ENCODE measurements around the gene FKBP7. TPM values are rescaled to one million over a fixed set of nuclear protein-coding genes. Genes with fewer than 3 reads are reported as not detected.

The FKBP7 gene
- total and polyA plus RNA-seq, 2 of the 13 experiments (the other 11 are each of a cell fraction or from before 2014, with no cell fraction given) = 12.4 to 14.8 TPM

DNA sequence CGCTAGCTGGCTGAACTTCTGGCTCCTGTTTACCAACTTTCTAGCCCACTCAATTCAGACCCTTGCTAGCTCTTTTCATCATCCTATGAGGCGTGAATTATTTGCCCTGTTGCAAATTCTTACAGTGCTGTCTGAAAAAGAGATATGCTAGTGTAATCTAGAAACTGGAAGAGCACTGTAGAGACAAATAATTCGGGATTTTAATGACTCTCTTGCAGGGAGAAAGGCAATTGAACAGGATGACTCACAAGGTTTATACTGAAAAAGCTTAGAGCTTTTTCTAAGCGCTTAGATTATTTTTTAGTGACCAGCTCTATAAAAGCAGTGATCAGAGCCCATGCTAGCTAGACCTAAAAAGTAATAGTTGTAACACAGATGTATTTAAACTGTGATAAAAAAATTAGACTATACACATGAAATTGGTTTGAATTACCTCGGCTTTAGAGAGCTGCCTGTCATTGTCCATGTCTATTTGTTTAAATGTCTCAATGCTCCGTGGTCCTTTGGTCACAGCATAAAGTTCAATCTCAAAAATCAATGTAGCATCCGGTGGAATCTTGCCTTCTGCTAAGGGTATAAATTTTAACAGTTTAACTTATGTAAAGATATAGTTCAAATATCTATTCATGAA is 9.1 kb downstream of the FKBP7 start (continued):
- TF ChIP-seq, protein P1, sequence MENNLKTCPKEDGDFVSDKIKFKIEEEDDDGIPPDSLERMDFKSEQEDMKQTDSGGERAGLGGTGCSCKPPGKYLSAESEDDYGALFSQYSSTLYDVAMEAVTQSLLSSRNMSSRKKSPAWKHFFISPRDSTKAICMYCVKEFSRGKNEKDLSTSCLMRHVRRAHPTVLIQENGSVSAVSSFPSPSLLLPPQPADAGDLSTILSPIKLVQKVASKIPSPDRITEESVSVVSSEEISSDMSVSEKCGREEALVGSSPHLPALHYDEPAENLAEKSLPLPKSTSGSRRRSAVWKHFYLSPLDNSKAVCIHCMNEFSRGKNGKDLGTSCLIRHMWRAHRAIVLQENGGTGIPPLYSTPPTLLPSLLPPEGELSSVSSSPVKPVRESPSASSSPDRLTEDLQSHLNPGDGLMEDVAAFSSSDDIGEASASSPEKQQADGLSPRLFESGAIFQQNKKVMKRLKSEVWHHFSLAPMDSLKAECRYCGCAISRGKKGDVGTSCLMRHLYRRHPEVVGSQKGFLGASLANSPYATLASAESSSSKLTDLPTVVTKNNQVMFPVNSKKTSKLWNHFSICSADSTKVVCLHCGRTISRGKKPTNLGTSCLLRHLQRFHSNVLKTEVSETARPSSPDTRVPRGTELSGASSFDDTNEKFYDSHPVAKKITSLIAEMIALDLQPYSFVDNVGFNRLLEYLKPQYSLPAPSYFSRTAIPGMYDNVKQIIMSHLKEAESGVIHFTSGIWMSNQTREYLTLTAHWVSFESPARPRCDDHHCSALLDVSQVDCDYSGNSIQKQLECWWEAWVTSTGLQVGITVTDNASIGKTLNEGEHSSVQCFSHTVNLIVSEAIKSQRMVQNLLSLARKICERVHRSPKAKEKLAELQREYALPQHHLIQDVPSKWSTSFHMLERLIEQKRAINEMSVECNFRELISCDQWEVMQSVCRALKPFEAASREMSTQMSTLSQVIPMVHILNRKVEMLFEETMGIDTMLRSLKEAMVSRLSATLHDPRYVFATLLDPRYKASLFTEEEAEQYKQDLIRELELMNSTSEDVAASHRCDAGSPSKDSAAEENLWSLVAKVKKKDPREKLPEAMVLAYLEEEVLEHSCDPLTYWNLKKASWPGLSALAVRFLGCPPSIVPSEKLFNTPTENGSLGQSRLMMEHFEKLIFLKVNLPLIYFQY (CRISPR knock-in tag; IDR thresholded peaks at IDR 0.05; ENCODE audit: borderline replicate concordance) = peak; percentile 36; the same call in 1 of the 2 replicates
- TF ChIP-seq REXO4 (CRISPR knock-in tag; IDR thresholded peaks at IDR 0.05; ENCODE audit: borderline replicate concordance) (no peak), CAMTA2 (CRISPR knock-in tag; IDR thresholded peaks at IDR 0.05; ENCODE audit: borderline replicate concordance) (no peak), TEAD2 (CRISPR knock-in tag; IDR thresholded peaks at IDR 0.05) (no peak), MXD4 (CRISPR knock-in tag; IDR thresholded peaks at IDR 0.05) (0 out of 2 replicates have a peak, but pooled peaks have one; percentile 36), POLR2AphosphoS5 (IDR thresholded peaks at IDR 0.05; ENCODE audit: low read depth, low read length) (no peak), ZNF317 (CRISPR knock-in tag; IDR thresholded peaks at IDR 0.05) (no peak), MAFK (conservative IDR thresholded peaks at IDR 0.05 in 1 of 2, IDR thresholded peaks at IDR 0.05 in 1 of 2; ENCODE audit: low read length in 2 of 2) (no peak), FOSL1 (CRISPR knock-in tag; IDR thresholded peaks at IDR 0.05; ENCODE audit: borderline replicate concordance) (no peak; the same call in 1 of the 2 replicates), SUZ12 (IDR thresholded peaks at IDR 0.05; ENCODE audit: low read depth, low read length) (no peak), SIN3B (IDR thresholded peaks at IDR 0.05; ENCODE audit: low read length) (no peak), ELF3 (CRISPR knock-in tag; IDR thresholded peaks at IDR 0.05) (peak; percentile 45; the same call in 1 of the 2 replicates)
- TF ChIP-seq, protein P2, sequence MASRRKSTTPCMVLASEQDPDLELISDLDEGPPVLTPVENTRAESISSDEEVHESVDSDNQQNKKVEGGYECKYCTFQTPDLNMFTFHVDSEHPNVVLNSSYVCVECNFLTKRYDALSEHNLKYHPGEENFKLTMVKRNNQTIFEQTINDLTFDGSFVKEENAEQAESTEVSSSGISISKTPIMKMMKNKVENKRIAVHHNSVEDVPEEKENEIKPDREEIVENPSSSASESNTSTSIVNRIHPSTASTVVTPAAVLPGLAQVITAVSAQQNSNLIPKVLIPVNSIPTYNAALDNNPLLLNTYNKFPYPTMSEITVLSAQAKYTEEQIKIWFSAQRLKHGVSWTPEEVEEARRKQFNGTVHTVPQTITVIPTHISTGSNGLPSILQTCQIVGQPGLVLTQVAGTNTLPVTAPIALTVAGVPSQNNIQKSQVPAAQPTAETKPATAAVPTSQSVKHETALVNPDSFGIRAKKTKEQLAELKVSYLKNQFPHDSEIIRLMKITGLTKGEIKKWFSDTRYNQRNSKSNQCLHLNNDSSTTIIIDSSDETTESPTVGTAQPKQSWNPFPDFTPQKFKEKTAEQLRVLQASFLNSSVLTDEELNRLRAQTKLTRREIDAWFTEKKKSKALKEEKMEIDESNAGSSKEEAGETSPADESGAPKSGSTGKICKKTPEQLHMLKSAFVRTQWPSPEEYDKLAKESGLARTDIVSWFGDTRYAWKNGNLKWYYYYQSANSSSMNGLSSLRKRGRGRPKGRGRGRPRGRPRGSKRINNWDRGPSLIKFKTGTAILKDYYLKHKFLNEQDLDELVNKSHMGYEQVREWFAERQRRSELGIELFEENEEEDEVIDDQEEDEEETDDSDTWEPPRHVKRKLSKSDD (CRISPR knock-in tag; IDR thresholded peaks at IDR 0.05; ENCODE audit: low read depth) = no peak
- TF ChIP-seq, protein P3, sequence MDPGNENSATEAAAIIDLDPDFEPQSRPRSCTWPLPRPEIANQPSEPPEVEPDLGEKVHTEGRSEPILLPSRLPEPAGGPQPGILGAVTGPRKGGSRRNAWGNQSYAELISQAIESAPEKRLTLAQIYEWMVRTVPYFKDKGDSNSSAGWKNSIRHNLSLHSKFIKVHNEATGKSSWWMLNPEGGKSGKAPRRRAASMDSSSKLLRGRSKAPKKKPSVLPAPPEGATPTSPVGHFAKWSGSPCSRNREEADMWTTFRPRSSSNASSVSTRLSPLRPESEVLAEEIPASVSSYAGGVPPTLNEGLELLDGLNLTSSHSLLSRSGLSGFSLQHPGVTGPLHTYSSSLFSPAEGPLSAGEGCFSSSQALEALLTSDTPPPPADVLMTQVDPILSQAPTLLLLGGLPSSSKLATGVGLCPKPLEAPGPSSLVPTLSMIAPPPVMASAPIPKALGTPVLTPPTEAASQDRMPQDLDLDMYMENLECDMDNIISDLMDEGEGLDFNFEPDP (CRISPR knock-in tag; conservative IDR thresholded peaks at IDR 0.05) = no peak
- TF ChIP-seq, protein P4, sequence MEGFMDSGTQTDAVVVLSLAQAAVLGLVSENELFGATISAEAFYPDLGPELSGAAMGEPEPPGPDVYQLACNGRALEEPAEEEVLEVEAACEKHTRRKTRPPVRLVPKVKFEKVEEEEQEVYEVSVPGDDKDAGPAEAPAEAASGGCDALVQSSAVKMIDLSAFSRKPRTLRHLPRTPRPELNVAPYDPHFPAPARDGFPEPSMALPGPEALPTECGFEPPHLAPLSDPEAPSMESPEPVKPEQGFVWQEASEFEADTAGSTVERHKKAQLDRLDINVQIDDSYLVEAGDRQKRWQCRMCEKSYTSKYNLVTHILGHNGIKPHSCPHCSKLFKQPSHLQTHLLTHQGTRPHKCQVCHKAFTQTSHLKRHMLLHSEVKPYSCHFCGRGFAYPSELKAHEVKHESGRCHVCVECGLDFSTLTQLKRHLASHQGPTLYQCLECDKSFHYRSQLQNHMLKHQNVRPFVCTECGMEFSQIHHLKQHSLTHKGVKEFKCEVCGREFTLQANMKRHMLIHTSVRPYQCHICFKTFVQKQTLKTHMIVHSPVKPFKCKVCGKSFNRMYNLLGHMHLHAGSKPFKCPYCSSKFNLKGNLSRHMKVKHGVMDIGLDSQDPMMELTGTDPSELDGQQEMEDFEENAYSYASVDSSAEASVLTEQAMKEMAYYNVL (CRISPR knock-in tag; IDR thresholded peaks at IDR 0.05; ENCODE audit: borderline replicate concordance) = no peak
- TF ChIP-seq, protein P5, sequence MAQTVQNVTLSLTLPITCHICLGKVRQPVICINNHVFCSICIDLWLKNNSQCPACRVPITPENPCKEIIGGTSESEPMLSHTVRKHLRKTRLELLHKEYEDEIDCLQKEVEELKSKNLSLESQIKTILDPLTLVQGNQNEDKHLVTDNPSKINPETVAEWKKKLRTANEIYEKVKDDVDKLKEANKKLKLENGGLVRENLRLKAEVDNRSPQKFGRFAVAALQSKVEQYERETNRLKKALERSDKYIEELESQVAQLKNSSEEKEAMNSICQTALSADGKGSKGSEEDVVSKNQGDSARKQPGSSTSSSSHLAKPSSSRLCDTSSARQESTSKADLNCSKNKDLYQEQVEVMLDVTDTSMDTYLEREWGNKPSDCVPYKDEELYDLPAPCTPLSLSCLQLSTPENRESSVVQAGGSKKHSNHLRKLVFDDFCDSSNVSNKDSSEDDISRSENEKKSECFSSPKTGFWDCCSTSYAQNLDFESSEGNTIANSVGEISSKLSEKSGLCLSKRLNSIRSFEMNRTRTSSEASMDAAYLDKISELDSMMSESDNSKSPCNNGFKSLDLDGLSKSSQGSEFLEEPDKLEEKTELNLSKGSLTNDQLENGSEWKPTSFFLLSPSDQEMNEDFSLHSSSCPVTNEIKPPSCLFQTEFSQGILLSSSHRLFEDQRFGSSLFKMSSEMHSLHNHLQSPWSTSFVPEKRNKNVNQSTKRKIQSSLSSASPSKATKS (CRISPR knock-in tag; IDR thresholded peaks at IDR 0.05) = no peak
